Measurements from ENCODE around the gene SIVA1.

SIVA1 gene

GRCh38 chr14:104739546-104740516 lies 13.1 kb upstream of the SIVA1 start:
- Histone ChIP-seq H3K27ac (ENCODE audit: low read length) (no peak overlapping the region), H3K4me1 (ENCODE audit: insufficient read depth, low read length) (no peaks in the 10 kb centered on the region), H3K9me3 (ENCODE audit: insufficient read depth, low read depth, low read length) (no peaks in the 10 kb centered on the region), H3K36me3 (ENCODE audit: insufficient read depth, low read depth, low read length) (no peaks in the 10 kb centered on the region), H3K4me3 (ENCODE audit: low read length) (no peak overlapping the region), H3K27me3 (ENCODE audit: insufficient read depth, low read length) (no peaks in the 10 kb centered on the region), H3K9ac (ENCODE audit: low read depth, low read length) (no peak overlapping the region)

GRCh38 chr14:104741108-104741802 lies 11.7 kb upstream of the SIVA1 start:
- H3K4me3 ChIP-seq (ENCODE audit: low read length), result no peak overlapping the region
- H3K4me1 ChIP-seq (ENCODE audit: insufficient read depth, low read length), result no peaks in the 10 kb centered on the region
- no peaks in the 10 kb centered on the region for H3K9me3 ChIP-seq (ENCODE audit: insufficient read depth, low read depth, low read length)
- H3K27me3 ChIP-seq (ENCODE audit: insufficient read depth, low read length), result no peaks in the 10 kb centered on the region
- H3K27ac ChIP-seq (ENCODE audit: low read length), result no peak overlapping the region
- no peak overlapping the region for H3K9ac ChIP-seq (ENCODE audit: low read depth, low read length)
- H3K36me3 ChIP-seq (ENCODE audit: insufficient read depth, low read depth, low read length), result no peaks in the 10 kb centered on the region

- no peaks in the 10 kb centered on the region for H3K9me3 ChIP-seq (ENCODE audit: insufficient read depth, low read depth, low read length)
- no peaks in the 10 kb centered on the region for H3K36me3 ChIP-seq (ENCODE audit: insufficient read depth, low read depth, low read length)
- H3K9ac ChIP-seq (ENCODE audit: low read depth, low read length), result no peak overlapping the region
- no peaks in the 10 kb centered on the region for H3K27me3 ChIP-seq (ENCODE audit: insufficient read depth, low read length)
- no peak overlapping the region for H3K4me3 ChIP-seq (ENCODE audit: low read length)
- H3K27ac ChIP-seq (ENCODE audit: low read length), result no peak overlapping the region
- H3K4me1 ChIP-seq (ENCODE audit: insufficient read depth, low read length), result no peaks in the 10 kb centered on the region
Observed at GRCh38 chr14:104741803-104742251, 11.1 kb upstream of the SIVA1 start.

- Histone ChIP-seq H3K4me3 (ENCODE audit: low read length) (no peak overlapping the region), H3K9ac (ENCODE audit: low read depth, low read length) (no peak overlapping the region), H3K27ac (ENCODE audit: low read length) (no peak overlapping the region), H3K36me3 (ENCODE audit: insufficient read depth, low read depth, low read length) (no peaks in the 10 kb centered on the region), H3K9me3 (ENCODE audit: insufficient read depth, low read depth, low read length) (no peaks in the 10 kb centered on the region), H3K4me1 (ENCODE audit: insufficient read depth, low read length) (no peaks in the 10 kb centered on the region), H3K27me3 (ENCODE audit: insufficient read depth, low read length) (no peaks in the 10 kb centered on the region)
Observed at GRCh38 chr14:104742586-104743455, 10.1 kb upstream of the SIVA1 start.

GRCh38 chr14:104743461-104744380 lies 9.2 kb upstream of the SIVA1 start:
- no peaks in the 10 kb centered on the region for H3K4me1 ChIP-seq (ENCODE audit: insufficient read depth, low read length)
- H3K4me3 ChIP-seq (ENCODE audit: low read length), result no peak overlapping the region
- H3K27ac ChIP-seq (ENCODE audit: low read length), result no peak overlapping the region
- no peaks in the 10 kb centered on the region for H3K36me3 ChIP-seq (ENCODE audit: insufficient read depth, low read depth, low read length)
- H3K9ac ChIP-seq (ENCODE audit: low read depth, low read length), result no peak overlapping the region
- no peaks in the 10 kb centered on the region for H3K9me3 ChIP-seq (ENCODE audit: insufficient read depth, low read depth, low read length)
- no peaks in the 10 kb centered on the region for H3K27me3 ChIP-seq (ENCODE audit: insufficient read depth, low read length)

- H3K27me3 ChIP-seq (ENCODE audit: insufficient read depth, low read length), result no peaks in the 10 kb centered on the region
- H3K4me3 ChIP-seq (ENCODE audit: low read length), result no peak overlapping the region
- H3K4me1 ChIP-seq (ENCODE audit: insufficient read depth, low read length), result no peaks in the 10 kb centered on the region
- H3K9ac ChIP-seq (ENCODE audit: low read depth, low read length), result no peak overlapping the region
- no peaks in the 10 kb centered on the region; the same call in 1 of the 2 replicates for H3K9me3 ChIP-seq (ENCODE audit: insufficient read depth, low read depth, low read length)
- no peak overlapping the region for H3K27ac ChIP-seq (ENCODE audit: low read length)
- no peaks in the 10 kb centered on the region for H3K36me3 ChIP-seq (ENCODE audit: insufficient read depth, low read depth, low read length)
Observed at GRCh38 chr14:104744484-104744883, 8.5 kb upstream of the SIVA1 start.

GRCh38 chr14:104745431-104745830 lies 7.5 kb upstream of the SIVA1 start:
- Histone ChIP-seq H3K4me3 (ENCODE audit: low read length) (no peak overlapping the region), H3K27me3 (ENCODE audit: insufficient read depth, low read length) (no peaks in the 10 kb centered on the region), H3K27ac (ENCODE audit: low read length) (no peak overlapping the region), H3K36me3 (ENCODE audit: insufficient read depth, low read depth, low read length) (no peaks in the 10 kb centered on the region), H3K9ac (ENCODE audit: low read depth, low read length) (no peak overlapping the region), H3K4me1 (ENCODE audit: insufficient read depth, low read length) (no peaks in the 10 kb centered on the region), H3K9me3 (ENCODE audit: insufficient read depth, low read depth, low read length) (peaks cover 7% of the 10 kb centered on the region)

- peaks cover 11% of the 10 kb centered on the region for H3K9me3 ChIP-seq (ENCODE audit: insufficient read depth, low read depth, low read length)
- H3K36me3 ChIP-seq (ENCODE audit: insufficient read depth, low read depth, low read length), result no peaks in the 10 kb centered on the region
- H3K27ac ChIP-seq (ENCODE audit: low read length), result no peak overlapping the region
- H3K4me1 ChIP-seq (ENCODE audit: insufficient read depth, low read length), result no peaks in the 10 kb centered on the region
- no peak overlapping the region for H3K4me3 ChIP-seq (ENCODE audit: low read length)
- no peaks in the 10 kb centered on the region for H3K27me3 ChIP-seq (ENCODE audit: insufficient read depth, low read length)
- H3K9ac ChIP-seq (ENCODE audit: low read depth, low read length), result no peak overlapping the region
Observed at GRCh38 chr14:104746071-104746545, 6.8 kb upstream of the SIVA1 start.

- no peaks in the 10 kb centered on the region for H3K36me3 ChIP-seq (ENCODE audit: insufficient read depth, low read depth, low read length)
- H3K9me3 ChIP-seq (ENCODE audit: insufficient read depth, low read depth, low read length), result peaks cover 11% of the 10 kb centered on the region
- H3K9ac ChIP-seq (ENCODE audit: low read depth, low read length), result no peak overlapping the region
- no peak overlapping the region for H3K27ac ChIP-seq (ENCODE audit: low read length)
- H3K4me3 ChIP-seq (ENCODE audit: low read length), result no peak overlapping the region
- H3K27me3 ChIP-seq (ENCODE audit: insufficient read depth, low read length), result no peaks in the 10 kb centered on the region
- no peaks in the 10 kb centered on the region for H3K4me1 ChIP-seq (ENCODE audit: insufficient read depth, low read length)
Observed at GRCh38 chr14:104746934-104747481, 5.9 kb upstream of the SIVA1 start.

GRCh38 chr14:104747876-104748275 lies 5.1 kb upstream of the SIVA1 start:
- Histone ChIP-seq H3K36me3 (ENCODE audit: insufficient read depth, low read depth, low read length) (no peaks in the 10 kb centered on the region), H3K27me3 (ENCODE audit: insufficient read depth, low read length) (no peaks in the 10 kb centered on the region), H3K9me3 (ENCODE audit: insufficient read depth, low read depth, low read length) (peaks cover 11% of the 10 kb centered on the region), H3K4me1 (ENCODE audit: insufficient read depth, low read length) (no peaks in the 10 kb centered on the region), H3K27ac (ENCODE audit: low read length) (no peak overlapping the region), H3K4me3 (ENCODE audit: low read length) (no peak overlapping the region), H3K9ac (ENCODE audit: low read depth, low read length) (no peak overlapping the region)

All from iPS-20b (cell line).